ENCODE data around the gene RIMBP2.

Gene RIMBP2

DNA sequence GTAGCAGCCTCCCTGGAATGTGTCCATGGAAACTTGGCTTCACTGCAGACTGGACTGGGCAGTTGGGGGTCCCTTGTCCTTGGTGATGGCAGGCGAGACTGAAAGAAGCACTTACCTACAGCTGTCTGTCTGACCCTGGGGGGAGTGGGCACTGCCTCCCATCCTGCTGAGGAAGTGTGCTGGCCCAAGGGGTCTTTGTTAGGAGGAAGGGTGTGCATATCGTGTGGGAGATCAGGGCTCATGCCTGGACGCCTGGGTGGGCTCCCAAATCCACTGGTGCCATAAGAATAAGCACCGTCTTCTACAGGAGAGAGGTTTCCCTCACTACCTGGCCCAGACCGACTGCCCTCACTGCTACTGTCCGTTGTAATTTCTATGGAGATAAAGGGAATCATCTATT lies 297.0 kb downstream of the RIMBP2 start:
- Histone ChIP-seq H3K36me3 (ENCODE audit: control insufficient read depth, insufficient read depth, low read length) (no peaks in the 10 kb centered on the region), H3K4me2 (ENCODE audit: low read length) (no peak overlapping the region), H3K27me3 (ENCODE audit: control insufficient read depth, insufficient read depth, low read length) (no peaks in the 10 kb centered on the region), H3K79me2 (peaks cover 2% of the 10 kb centered on the region), H3K27ac (no peak overlapping the region), H3K9me3 (ENCODE audit: control insufficient read depth, low read length) (no peaks in the 10 kb centered on the region), H2AFZ (no peak overlapping the region), H3K4me1 (no peaks in the 10 kb centered on the region), H3K4me3 (ENCODE audit: low read depth, low read length) (no peak overlapping the region), H3K9ac (no peak overlapping the region)
- TF ChIP-seq CTCF (IDR thresholded peaks at IDR 0.05) = no peak

- H3K4me2 ChIP-seq (ENCODE audit: low read length) = no peak overlapping the region
- H3K79me2 ChIP-seq = peaks cover 2% of the 10 kb centered on the region
- H3K27me3 ChIP-seq (ENCODE audit: control insufficient read depth, insufficient read depth, low read length) = no peaks in the 10 kb centered on the region
- H3K9me3 ChIP-seq (ENCODE audit: control insufficient read depth, low read length) = no peaks in the 10 kb centered on the region
- H3K27ac ChIP-seq = no peak overlapping the region
- no peak overlapping the region for H3K4me3 ChIP-seq (ENCODE audit: low read depth, low read length)
- no peak for TF ChIP-seq CTCF (IDR thresholded peaks at IDR 0.05)
- no peaks in the 10 kb centered on the region for H3K36me3 ChIP-seq (ENCODE audit: control insufficient read depth, insufficient read depth, low read length)
- no peak overlapping the region for H2AFZ ChIP-seq
- H3K9ac ChIP-seq = no peak overlapping the region
- no peaks in the 10 kb centered on the region for H3K4me1 ChIP-seq
Measured at GRCh38 chr12:130418251-130418650, 297.8 kb downstream of the RIMBP2 start.

- no peaks in the 10 kb centered on the region for H3K9me3 ChIP-seq (ENCODE audit: control insufficient read depth, low read length)
- no peaks in the 10 kb centered on the region for H3K36me3 ChIP-seq (ENCODE audit: control insufficient read depth, insufficient read depth, low read length)
- H3K4me2 ChIP-seq (ENCODE audit: low read length) = no peak overlapping the region
- H3K79me2 ChIP-seq = peaks cover 2% of the 10 kb centered on the region
- H3K4me1 ChIP-seq = no peaks in the 10 kb centered on the region
- no peak overlapping the region for H2AFZ ChIP-seq
- H3K9ac ChIP-seq = no peak overlapping the region
- H3K27me3 ChIP-seq (ENCODE audit: control insufficient read depth, insufficient read depth, low read length) = no peaks in the 10 kb centered on the region
- no peak for TF ChIP-seq CTCF (IDR thresholded peaks at IDR 0.05)
- no peak overlapping the region for H3K27ac ChIP-seq
- no peak overlapping the region for H3K4me3 ChIP-seq (ENCODE audit: low read depth, low read length)
Measured at GRCh38 chr12:130414381-130414780, 301.7 kb downstream of the RIMBP2 start.

GRCh38 chr12:130413909-130414308 lies 302.2 kb downstream of the RIMBP2 start:
- Histone ChIP-seq H3K4me2 (ENCODE audit: low read length) (no peak overlapping the region), H3K27me3 (ENCODE audit: control insufficient read depth, insufficient read depth, low read length) (no peaks in the 10 kb centered on the region), H3K27ac (no peak overlapping the region)

More at GRCh38 chr12:130413909-130414308, 302.2 kb downstream of the RIMBP2 start:
- TF ChIP-seq CTCF (IDR thresholded peaks at IDR 0.05) = no peak
- Histone ChIP-seq H3K4me3 (ENCODE audit: low read depth, low read length) (no peak overlapping the region), H3K36me3 (ENCODE audit: control insufficient read depth, insufficient read depth, low read length) (no peaks in the 10 kb centered on the region), H3K79me2 (peaks cover 2% of the 10 kb centered on the region), H3K9me3 (ENCODE audit: control insufficient read depth, low read length) (no peaks in the 10 kb centered on the region), H2AFZ (no peak overlapping the region), H3K9ac (no peak overlapping the region), H3K4me1 (no peaks in the 10 kb centered on the region)

Measured in parathyroid adenoma (tissue), 2 donors.